Keratinocyte (primary cell): ENCODE data around the gene NR6A1. TPM values are rescaled to one million over a fixed set of nuclear protein-coding genes. Genes with fewer than 3 reads are reported as not detected.

Source experiments
- DNase-seq: peaks from one replicate; pipeline ENCODE4 v3.0.0-alpha.2; 2011; ENCODE audit warnings: low read depth, missing footprints, low spot score
- FAIRE-seq: peaks from 2 replicates; lab custom pipeline; 2011; peaks lifted over from hg19 to GRCh38; lab: Jason Lieb, UNC
- H2AFZ ChIP-seq: 2 replicates; pipeline ENCODE4 v1.6.0; 2012; ENCODE audit warnings: low read length, control low read depth, inconsistent platforms; ENCODE audit not compliant: control insufficient read depth
- H3K27ac ChIP-seq: 2 replicates; pipeline ENCODE4 v1.5.1; 2011; ENCODE audit warnings: low read length; ENCODE audit not compliant: control insufficient read depth, insufficient read depth
- H3K27me3 ChIP-seq: 3 replicates; pipeline ENCODE4 v1.6.0; 2011; ENCODE audit warnings: low read length; ENCODE audit not compliant: control insufficient read depth, insufficient read depth; ENCODE audit errors: extremely low read depth
- H3K36me3 ChIP-seq, 2 experiments: 2 replicates in 1 of 2; 3 replicates in 1 of 2; pipeline ENCODE4 v1.5.1; 2011; ENCODE audit warnings: low read length in 2 of 2, mild to moderate bottlenecking in 1 of 2; ENCODE audit not compliant: control insufficient read depth in 2 of 2, insufficient read depth in 2 of 2; ENCODE audit errors: extremely low read depth in 1 of 2
- H3K4me1 ChIP-seq: 3 replicates; pipeline ENCODE4 v1.5.1; 2011; ENCODE audit warnings: low read length; ENCODE audit not compliant: control insufficient read depth, insufficient read depth; ENCODE audit errors: extremely low read depth
- H3K4me2 ChIP-seq: 3 replicates; pipeline ENCODE4 v1.6.0; 2011; ENCODE audit warnings: low read depth, low read length; ENCODE audit not compliant: control insufficient read depth, insufficient read depth; ENCODE audit errors: extremely low read depth
- H3K4me3 ChIP-seq, 3 experiments: fragments of 200-600 bp in 1 of 3; sonication (generic) in 1 of 3; 2 replicates in 2 of 3; 3 replicates in 1 of 3; pipeline ENCODE4 v1.5.1; 2011 to 2016; ENCODE audit warnings: low read length in 3 of 3, mild to moderate bottlenecking in 3 of 3, control low read depth in 2 of 3, inconsistent platforms in 1 of 3, low read depth in 1 of 3, mixed read lengths in 1 of 3, mixed run types in 1 of 3, moderate library complexity in 1 of 3; ENCODE audit not compliant: control insufficient read depth in 2 of 3, insufficient read depth in 2 of 3; ENCODE audit errors: extremely low read depth in 1 of 3
- H3K79me2 ChIP-seq: 2 replicates; pipeline ENCODE4 v1.6.0; 2012; ENCODE audit warnings: low read length; ENCODE audit not compliant: control insufficient read depth, insufficient read depth
- H3K9ac ChIP-seq: 3 replicates; pipeline ENCODE4 v1.6.0; 2011; ENCODE audit warnings: low read length; ENCODE audit not compliant: control insufficient read depth, insufficient read depth; ENCODE audit errors: extremely low read depth
- H3K9me1 ChIP-seq: 3 replicates; pipeline ENCODE4 v1.6.0; 2011; ENCODE audit warnings: low read length; ENCODE audit not compliant: control insufficient read depth, insufficient read depth; ENCODE audit errors: extremely low read depth
- H3K9me3 ChIP-seq: 2 replicates; pipeline ENCODE4 v1.5.1; 2012; ENCODE audit warnings: low read depth, low read length; ENCODE audit not compliant: control insufficient read depth
- H4K20me1 ChIP-seq: 3 replicates; pipeline ENCODE4 v1.6.0; 2011; ENCODE audit warnings: low read length; ENCODE audit not compliant: control insufficient read depth, insufficient read depth; ENCODE audit errors: extremely low read depth
- EZH2 ChIP-seq: IDR thresholded peaks from one replicate; pipeline ENCODE4 v1.6.1; 2012; ENCODE audit warnings: inconsistent platforms, mild to moderate bottlenecking, low read length, moderate library complexity
- dilution Hi-C: fragments of 300-500 bp; cut with MboI; formaldehyde crosslinking; loops from one replicate; pipeline ENCODE4 v1.7.0; 2020; ENCODE audit warnings: low sequenced_read_pairs; ENCODE audit not compliant: extremely low pct_ligation_motif_present
- polyA plus RNA-seq, 5 experiments: library from polyadenylated mRNA; depleted of rRNA in 3 of 5; stranded (reverse) in 3 of 5; stranded (forward) in 1 of 5; unstranded in 1 of 5; fragments of >200 nt; gene quantifications; 1 replicate in 1 of 5; 2 replicates in 3 of 5; 3 replicates in 1 of 5; pipeline versions ENCODE4 v1.2.1 to v1.2.3, GENCODE V29; 2011 to 2012; ENCODE audit warnings: missing spikeins in 2 of 5, low read depth in 1 of 5, low replicate concordance in 1 of 5
- TF ChIP-seq, protein P1 (sequence below), 3 experiments: IDR thresholded peaks in 1 of 3; conservative IDR thresholded peaks in 1 of 3; optimal IDR thresholded peaks in 1 of 3; 2 replicates in 2 of 3; 3 replicates in 1 of 3; pipeline versions ENCODE3 to v1.5.1; 2011; ENCODE audit warnings: low read length in 3 of 3, mild to moderate bottlenecking in 3 of 3, moderate library complexity in 2 of 3, control low read depth in 1 of 3, inconsistent platforms in 1 of 3; ENCODE audit not compliant: insufficient read depth in 2 of 3; ENCODE audit errors: extremely low read depth in 1 of 3

NR6A1 gene
- polyA plus RNA-seq, 1 donor (not counting 4 experiments of a cell fraction or from before 2014, with no cell fraction given), result 1.8 TPM

GRCh38 chr9:124479947-124480620 lies 291.0 kb downstream of the NR6A1 start:
- no peak overlapping the region for H2AFZ ChIP-seq
- H3K4me2 ChIP-seq, result no peak overlapping the region
- dilution Hi-C loops, result no loop called here
- H3K9ac ChIP-seq, result no peak overlapping the region
- no peak for TF ChIP-seq EZH2
- TF ChIP-seq, protein P1, sequence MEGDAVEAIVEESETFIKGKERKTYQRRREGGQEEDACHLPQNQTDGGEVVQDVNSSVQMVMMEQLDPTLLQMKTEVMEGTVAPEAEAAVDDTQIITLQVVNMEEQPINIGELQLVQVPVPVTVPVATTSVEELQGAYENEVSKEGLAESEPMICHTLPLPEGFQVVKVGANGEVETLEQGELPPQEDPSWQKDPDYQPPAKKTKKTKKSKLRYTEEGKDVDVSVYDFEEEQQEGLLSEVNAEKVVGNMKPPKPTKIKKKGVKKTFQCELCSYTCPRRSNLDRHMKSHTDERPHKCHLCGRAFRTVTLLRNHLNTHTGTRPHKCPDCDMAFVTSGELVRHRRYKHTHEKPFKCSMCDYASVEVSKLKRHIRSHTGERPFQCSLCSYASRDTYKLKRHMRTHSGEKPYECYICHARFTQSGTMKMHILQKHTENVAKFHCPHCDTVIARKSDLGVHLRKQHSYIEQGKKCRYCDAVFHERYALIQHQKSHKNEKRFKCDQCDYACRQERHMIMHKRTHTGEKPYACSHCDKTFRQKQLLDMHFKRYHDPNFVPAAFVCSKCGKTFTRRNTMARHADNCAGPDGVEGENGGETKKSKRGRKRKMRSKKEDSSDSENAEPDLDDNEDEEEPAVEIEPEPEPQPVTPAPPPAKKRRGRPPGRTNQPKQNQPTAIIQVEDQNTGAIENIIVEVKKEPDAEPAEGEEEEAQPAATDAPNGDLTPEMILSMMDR (optimal IDR thresholded peaks at IDR 0.05 in 1 of 3, IDR thresholded peaks at IDR 0.05 in 1 of 3, conservative IDR thresholded peaks at IDR 0.05 in 1 of 3; ENCODE audit: extremely low read depth in 1 of 3, insufficient read depth in 2 of 3, low read length in 3 of 3), result no peak
- H3K36me3 ChIP-seq, result no peaks in the 10 kb centered on the region
- H3K4me1 ChIP-seq, result no peaks in the 10 kb centered on the region
- H3K79me2 ChIP-seq, result no peaks in the 10 kb centered on the region
- no peak overlapping the region for H3K4me3 ChIP-seq
- no peak for FAIRE-seq
- H3K9me1 ChIP-seq, result no peaks in the 10 kb centered on the region
- DNase-seq, result no peak
- no peak overlapping the region for H3K27ac ChIP-seq
- H3K9me3 ChIP-seq, result no peaks in the 10 kb centered on the region
- H3K27me3 ChIP-seq, result peaks cover 40% of the 10 kb centered on the region
- peaks cover 2% of the 10 kb centered on the region for H4K20me1 ChIP-seq

DNA sequence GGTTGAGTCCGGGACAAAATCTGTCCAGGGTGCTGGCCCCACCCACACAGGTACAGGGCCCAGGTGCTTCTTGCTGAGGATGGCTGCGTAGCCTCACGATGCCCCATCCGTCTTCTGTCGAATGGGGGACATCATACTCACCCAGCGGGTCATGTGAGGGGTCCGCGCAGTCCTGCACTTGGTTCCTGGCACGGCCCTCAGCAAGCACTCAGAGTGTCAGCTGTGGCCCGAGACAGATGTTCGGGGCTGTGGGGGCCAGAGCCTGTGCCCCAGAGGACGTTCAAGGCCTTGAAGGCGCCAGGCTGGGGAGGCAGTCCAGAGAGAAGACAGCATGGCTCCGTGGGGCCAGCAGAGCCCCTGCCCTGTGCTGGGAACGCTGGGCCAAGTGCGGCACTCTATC lies 291.7 kb downstream of the NR6A1 start:
- no peak for FAIRE-seq
- no peak overlapping the region for H2AFZ ChIP-seq
- dilution Hi-C loops, result no loop called here

More for the DNA sequence above, 291.7 kb downstream of the NR6A1 start:
- TF ChIP-seq, protein P1 (optimal IDR thresholded peaks at IDR 0.05 in 1 of 3, IDR thresholded peaks at IDR 0.05 in 1 of 3, conservative IDR thresholded peaks at IDR 0.05 in 1 of 3; ENCODE audit: extremely low read depth in 1 of 3, insufficient read depth in 2 of 3, low read length in 3 of 3), result no peak
- TF ChIP-seq EZH2, result no peak
- no peak for DNase-seq
- Histone ChIP-seq H4K20me1 (peaks cover 2% of the 10 kb centered on the region), H3K4me1 (no peaks in the 10 kb centered on the region), H3K9me1 (no peaks in the 10 kb centered on the region), H3K9me3 (no peaks in the 10 kb centered on the region), H3K79me2 (no peaks in the 10 kb centered on the region), H3K9ac (no peak overlapping the region), H3K4me3 (no peak overlapping the region), H3K4me2 (no peak overlapping the region), H3K36me3 (no peaks in the 10 kb centered on the region), H3K27ac (no peak overlapping the region), H3K27me3 (peaks cover 40% of the 10 kb centered on the region)
